ENCODE measurements around the gene TSGA10IP.
A peak's percentile ranks its signal among the peaks of the same experiment; 100 is the strongest.

TSGA10IP gene

DNA sequence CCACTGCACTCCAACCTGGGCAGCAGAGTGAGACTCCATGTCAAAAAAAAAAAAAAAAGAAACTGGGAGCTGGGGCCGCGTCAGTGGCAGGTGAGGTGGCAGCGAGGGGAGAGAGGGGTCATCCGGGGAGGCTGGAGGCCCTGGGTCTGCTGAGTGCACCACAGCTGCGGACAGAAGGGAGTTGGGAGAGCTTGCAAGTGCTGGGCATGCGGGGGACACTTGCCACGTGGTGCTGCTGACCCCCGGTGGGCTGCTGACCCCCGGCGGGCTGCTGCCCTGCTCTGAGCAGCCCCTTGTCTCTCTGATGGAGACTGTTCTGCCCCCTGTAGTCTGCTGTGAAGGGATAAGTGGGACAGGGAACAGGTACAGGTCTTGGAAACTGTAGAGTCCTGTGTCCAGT, 23.4 kb upstream of the TSGA10IP start:
- TF ChIP-seq, protein P1, sequence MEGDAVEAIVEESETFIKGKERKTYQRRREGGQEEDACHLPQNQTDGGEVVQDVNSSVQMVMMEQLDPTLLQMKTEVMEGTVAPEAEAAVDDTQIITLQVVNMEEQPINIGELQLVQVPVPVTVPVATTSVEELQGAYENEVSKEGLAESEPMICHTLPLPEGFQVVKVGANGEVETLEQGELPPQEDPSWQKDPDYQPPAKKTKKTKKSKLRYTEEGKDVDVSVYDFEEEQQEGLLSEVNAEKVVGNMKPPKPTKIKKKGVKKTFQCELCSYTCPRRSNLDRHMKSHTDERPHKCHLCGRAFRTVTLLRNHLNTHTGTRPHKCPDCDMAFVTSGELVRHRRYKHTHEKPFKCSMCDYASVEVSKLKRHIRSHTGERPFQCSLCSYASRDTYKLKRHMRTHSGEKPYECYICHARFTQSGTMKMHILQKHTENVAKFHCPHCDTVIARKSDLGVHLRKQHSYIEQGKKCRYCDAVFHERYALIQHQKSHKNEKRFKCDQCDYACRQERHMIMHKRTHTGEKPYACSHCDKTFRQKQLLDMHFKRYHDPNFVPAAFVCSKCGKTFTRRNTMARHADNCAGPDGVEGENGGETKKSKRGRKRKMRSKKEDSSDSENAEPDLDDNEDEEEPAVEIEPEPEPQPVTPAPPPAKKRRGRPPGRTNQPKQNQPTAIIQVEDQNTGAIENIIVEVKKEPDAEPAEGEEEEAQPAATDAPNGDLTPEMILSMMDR (conservative IDR thresholded peaks at IDR 0.05; ENCODE audit: low read depth, low read length), result no peak
- H3K4me3 ChIP-seq (ENCODE audit: low read depth, low read length), result no peak overlapping the region
- no peak for DNase-seq (ENCODE audit: low read depth)

DNA sequence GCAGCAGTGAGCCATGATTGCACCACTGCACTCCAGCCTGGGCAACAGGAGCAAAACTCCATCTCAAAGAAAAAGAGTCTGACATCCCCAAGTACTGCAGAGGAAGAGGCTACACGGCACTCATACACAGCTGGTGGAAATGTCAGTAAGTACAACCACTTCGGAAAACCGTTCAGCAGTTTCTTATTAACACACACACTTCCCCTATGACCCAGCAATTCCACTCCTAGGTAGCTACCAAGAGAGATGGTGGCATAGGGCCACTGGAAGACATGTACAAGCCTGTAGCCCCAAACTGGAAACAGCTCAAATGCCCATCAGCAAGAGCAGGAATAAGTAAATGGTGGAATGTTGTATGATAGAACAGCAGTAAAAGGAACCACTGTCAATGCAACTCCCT, 22.7 kb upstream of the TSGA10IP start:
- TF ChIP-seq, protein P1 (conservative IDR thresholded peaks at IDR 0.05; ENCODE audit: low read depth, low read length), result no peak
- H3K4me3 ChIP-seq (ENCODE audit: low read depth, low read length), result no peak overlapping the region
- DNase-seq (ENCODE audit: low read depth), result no peak

DNA sequence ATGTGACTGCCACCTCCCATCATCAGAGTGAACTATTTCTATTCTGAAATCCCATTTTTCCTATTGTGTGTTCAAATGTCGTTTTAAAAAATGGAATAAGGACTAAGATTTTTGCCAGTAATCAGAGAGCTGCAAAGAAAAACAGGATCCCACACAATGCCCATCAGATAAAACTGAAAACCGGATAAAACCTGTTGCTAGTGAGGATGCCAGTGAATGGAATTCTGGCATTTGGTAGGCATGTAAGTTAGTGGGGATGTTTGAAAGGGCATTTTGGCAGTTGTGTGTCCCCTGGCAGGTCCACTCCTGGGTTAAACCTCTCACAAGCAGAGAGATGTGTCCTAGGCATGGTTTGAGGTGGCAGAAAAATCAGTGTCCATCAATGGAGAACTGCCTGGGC, 19.9 kb upstream of the TSGA10IP start:
- TF ChIP-seq, protein P1 (conservative IDR thresholded peaks at IDR 0.05; ENCODE audit: low read depth, low read length), result no peak
- no peak overlapping the region for H3K4me3 ChIP-seq (ENCODE audit: low read depth, low read length)
- no peak for DNase-seq (ENCODE audit: low read depth)

DNA sequence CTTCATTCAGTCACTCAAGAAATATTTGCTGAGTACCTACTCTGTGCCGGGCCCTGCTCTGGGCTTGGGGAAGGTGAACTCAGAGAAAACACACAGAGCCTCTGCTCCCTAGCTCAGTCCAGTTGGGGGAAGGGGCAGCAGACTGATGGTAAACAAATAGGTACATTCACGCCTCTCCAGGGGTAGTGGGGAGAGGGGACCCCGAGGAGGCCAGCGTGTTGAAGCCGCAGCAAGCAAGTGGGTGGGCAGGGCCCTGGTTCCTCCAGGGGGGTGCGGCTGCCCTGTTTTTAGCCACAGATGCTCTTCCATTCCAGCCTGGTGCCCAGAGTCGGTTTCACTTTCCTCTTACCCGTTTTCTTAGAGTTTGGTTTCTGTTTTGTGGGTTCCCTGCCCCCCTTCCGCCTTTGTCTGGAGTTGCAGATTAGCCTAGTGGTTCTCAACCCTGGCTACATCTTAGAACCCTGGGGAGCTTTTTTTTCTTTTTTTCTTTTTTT, 17.3 kb upstream of the TSGA10IP start:
- no peak overlapping the region for H3K4me3 ChIP-seq (ENCODE audit: low read depth, low read length)
- peak; percentile 35 for DNase-seq (ENCODE audit: low read depth)
- TF ChIP-seq, protein P1 (conservative IDR thresholded peaks at IDR 0.05; ENCODE audit: low read depth, low read length), result no peak

DNA sequence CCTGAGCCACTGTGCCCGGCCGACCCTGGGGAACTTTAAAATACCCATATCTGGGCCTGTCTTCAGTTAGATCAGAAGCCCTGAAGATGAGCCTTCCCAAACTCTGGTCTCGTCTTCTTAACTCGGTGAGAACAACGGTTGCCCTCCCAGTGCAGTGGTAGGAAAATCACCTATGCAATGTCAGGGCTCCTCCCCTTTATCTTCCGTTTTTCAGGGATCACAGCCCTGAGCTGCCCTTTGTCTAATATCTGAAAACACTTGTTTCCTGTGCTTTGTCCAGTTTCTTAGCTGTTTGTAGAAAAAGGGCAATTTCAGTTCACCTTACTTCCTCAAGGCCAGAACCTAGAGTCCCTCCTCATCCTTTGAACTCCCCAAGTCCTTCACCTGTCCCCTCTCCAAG, 16.6 kb upstream of the TSGA10IP start:
- TF ChIP-seq, protein P1 (conservative IDR thresholded peaks at IDR 0.05; ENCODE audit: low read depth, low read length), result no peak
- H3K4me3 ChIP-seq (ENCODE audit: low read depth, low read length), result no peak overlapping the region
- DNase-seq (ENCODE audit: low read depth), result no peak

DNA sequence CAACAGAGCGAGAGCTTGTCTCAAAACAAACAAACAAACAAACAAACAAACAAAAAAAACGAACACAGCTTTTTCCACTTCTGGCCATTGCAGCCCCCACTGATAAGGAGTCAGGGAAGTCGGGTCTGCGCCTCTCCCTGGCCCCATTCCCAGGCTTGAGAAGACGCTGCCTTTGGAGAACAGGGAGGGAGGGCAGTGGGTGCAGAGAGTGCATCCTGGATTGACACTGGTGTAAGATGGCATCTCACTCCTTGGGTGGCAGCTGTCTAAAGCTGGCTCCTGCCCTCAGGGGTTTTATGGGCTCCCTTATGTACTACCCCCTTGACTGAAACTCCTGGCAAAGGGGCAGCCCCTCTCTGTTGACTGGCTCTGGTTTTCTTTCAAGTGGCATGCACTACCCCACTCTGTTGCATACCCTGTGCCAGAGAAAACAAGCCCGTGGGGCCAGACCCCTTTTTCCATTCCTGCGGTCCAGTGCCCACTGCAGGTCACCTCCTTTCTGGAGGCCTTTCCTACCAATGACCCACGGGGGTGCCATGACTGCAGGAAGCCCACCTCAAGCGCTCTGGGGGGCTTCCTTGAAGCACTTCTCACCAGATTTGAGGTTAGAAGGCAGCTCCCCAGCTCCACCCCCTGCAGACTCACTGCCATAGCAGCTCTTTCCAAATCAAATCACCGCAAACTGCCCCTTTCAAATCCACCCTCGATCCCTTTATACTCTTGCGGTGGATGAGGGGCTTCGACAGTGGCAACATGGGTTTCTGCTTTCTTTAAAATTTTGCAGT, 13.3 kb upstream of the TSGA10IP start:
- TF ChIP-seq, protein P1 (conservative IDR thresholded peaks at IDR 0.05; ENCODE audit: low read depth, low read length), result no peak

DNA sequence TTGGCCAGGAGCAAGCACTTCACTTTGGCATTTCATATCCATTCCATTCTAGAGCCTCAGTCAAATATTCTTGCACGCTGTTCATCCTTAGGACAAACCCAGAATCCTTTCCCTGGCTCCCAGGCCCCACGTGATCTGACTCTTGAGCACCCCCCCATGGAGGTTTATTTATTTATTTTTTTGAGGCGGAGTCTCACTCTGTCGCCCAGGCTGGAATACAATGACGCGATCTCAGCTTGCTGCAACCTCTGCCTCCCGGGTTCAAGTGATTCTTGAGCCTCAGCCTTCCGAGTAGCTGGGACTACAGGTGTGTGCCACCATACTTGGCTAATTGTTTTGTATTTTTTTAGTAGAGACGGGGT, 12.7 kb upstream of the TSGA10IP start:
- DNase-seq (ENCODE audit: low read depth), result peak; percentile 47
- no peak overlapping the region for H3K4me3 ChIP-seq (ENCODE audit: low read depth, low read length)
- TF ChIP-seq, protein P1 (conservative IDR thresholded peaks at IDR 0.05; ENCODE audit: low read depth, low read length), result no peak

More for the DNA sequence above, 13.3 kb upstream of the TSGA10IP start:
- H3K4me3 ChIP-seq (ENCODE audit: low read depth, low read length), result no peak overlapping the region
- peak; percentile 9 for DNase-seq (ENCODE audit: low read depth)

All from choroid plexus epithelial cell (primary cell).